HUES64 (cell line): ENCODE data around the gene UGDH.
"Not testable (repeated sequence)": the region's sequence is repeated elsewhere in the genome, so short reads cannot be mapped to it uniquely, and the experiment has no call there.

Experiments used
- H3K27ac ChIP-seq: 2 replicates; pipeline ENCODE4 v1.7.0; 2013; ENCODE audit warnings: low read depth, low read length, inconsistent platforms
- H3K27me3 ChIP-seq: 2 replicates; pipeline ENCODE4 v1.6.1; 2013; ENCODE audit warnings: mild to moderate bottlenecking, low read length; ENCODE audit not compliant: insufficient read depth
- H3K36me3 ChIP-seq: 2 replicates; pipeline ENCODE4 v1.6.1; 2013; ENCODE audit warnings: mild to moderate bottlenecking, low read length; ENCODE audit not compliant: insufficient read depth
- H3K4me1 ChIP-seq: 2 replicates; pipeline ENCODE4 v1.6.1; 2013; ENCODE audit warnings: mild to moderate bottlenecking, low read length, moderate library complexity; ENCODE audit not compliant: insufficient read depth
- H3K4me3 ChIP-seq: 2 replicates; pipeline ENCODE4 v1.5.1; 2013; ENCODE audit warnings: mild to moderate bottlenecking, low read length, moderate library complexity
- H3K9ac ChIP-seq: 2 replicates; pipeline ENCODE4 v1.6.1; 2013; ENCODE audit warnings: mild to moderate bottlenecking, low read depth, low read length
- H3K9me3 ChIP-seq: 2 replicates; pipeline ENCODE4 v1.6.1; 2013; ENCODE audit warnings: low read depth, low read length; ENCODE audit not compliant: insufficient read depth
- WGBS: fragments of 150-250, 120-280 bp; methylation state at CpG from one replicate; pipeline ENCODE4 v1.1.7; 2013; ENCODE audit warnings: missing lambda C conversion rate; 5-methylcytosine and 5-hydroxymethylcytosine counted together

UGDH gene

GRCh38 chr4:39464886-39465501, 62.2 kb downstream of the UGDH start:
- H3K9ac ChIP-seq = no peak overlapping the region
- H3K27ac ChIP-seq = no peak overlapping the region
- H3K36me3 ChIP-seq = peaks cover 81% of the 10 kb centered on the region
- no peak overlapping the region for H3K4me3 ChIP-seq
- 90% methylated on average over 2 of the region's 2 CpGs for WGBS
- no peaks in the 10 kb centered on the region for H3K9me3 ChIP-seq
- no peaks in the 10 kb centered on the region for H3K4me1 ChIP-seq
- H3K27me3 ChIP-seq = no peaks in the 10 kb centered on the region

GRCh38 chr4:39458505-39459300, 68.5 kb downstream of the UGDH start, which contains the start of the genes LIAS and RPL9:
Gene LIAS, plus strand, starts transcription at chr4:39459056. Its CDS starts 62 bp downstream, at chr4:39459118.
Gene RPL9, minus strand, starts transcription at chr4:39458922. Its CDS starts 483 bp downstream, at chr4:39458439.
- WGBS = under 1% methylated on average over 55 of the region's 55 CpGs
- Histone ChIP-seq H3K27ac (peak within 1 kb of the TSS; percentile 91), H3K4me3 (peak within 1 kb of the TSS; percentile 75), H3K36me3 (peaks cover 74% of the 10 kb centered on the region), H3K27me3 (no peaks in the 10 kb centered on the region), H3K4me1 (peaks cover 10% of the 10 kb centered on the region; the same call in 1 of the 2 replicates), H3K9me3 (no peaks in the 10 kb centered on the region), H3K9ac (peak within 1 kb of the TSS; percentile 99)

DNA sequence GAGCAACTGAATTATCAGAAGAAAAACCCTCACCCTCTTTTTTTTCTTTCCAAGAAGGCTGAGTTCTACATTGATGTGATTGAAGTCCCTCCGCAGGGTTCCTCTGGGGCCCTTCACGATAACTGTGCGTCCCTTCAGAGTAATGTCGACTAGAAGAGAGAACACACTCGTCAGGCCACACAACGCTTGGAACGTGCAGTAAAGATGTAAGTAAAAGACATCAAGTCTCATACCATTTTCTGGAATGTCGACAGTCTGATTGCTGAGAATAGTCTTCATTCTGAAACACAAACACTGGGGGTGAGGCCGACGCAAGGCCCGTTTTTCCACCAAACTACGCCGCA, 69.1 kb downstream of the UGDH start:
- peaks cover 10% of the 10 kb centered on the region; the same call in 1 of the 2 replicates for H3K4me1 ChIP-seq
- not testable (repeated sequence) for H3K9me3 ChIP-seq, H3K27me3 ChIP-seq
- peak overlapping the region; percentile 99 for H3K9ac ChIP-seq
- H3K36me3 ChIP-seq = peaks cover 74% of the 10 kb centered on the region
- 1% methylated on average over 13 of the region's 13 CpGs for whole genome bisulfite sequencing
- peak overlapping the region; percentile 91 for H3K27ac ChIP-seq
- peak overlapping the region; percentile 75 for H3K4me3 ChIP-seq

DNA sequence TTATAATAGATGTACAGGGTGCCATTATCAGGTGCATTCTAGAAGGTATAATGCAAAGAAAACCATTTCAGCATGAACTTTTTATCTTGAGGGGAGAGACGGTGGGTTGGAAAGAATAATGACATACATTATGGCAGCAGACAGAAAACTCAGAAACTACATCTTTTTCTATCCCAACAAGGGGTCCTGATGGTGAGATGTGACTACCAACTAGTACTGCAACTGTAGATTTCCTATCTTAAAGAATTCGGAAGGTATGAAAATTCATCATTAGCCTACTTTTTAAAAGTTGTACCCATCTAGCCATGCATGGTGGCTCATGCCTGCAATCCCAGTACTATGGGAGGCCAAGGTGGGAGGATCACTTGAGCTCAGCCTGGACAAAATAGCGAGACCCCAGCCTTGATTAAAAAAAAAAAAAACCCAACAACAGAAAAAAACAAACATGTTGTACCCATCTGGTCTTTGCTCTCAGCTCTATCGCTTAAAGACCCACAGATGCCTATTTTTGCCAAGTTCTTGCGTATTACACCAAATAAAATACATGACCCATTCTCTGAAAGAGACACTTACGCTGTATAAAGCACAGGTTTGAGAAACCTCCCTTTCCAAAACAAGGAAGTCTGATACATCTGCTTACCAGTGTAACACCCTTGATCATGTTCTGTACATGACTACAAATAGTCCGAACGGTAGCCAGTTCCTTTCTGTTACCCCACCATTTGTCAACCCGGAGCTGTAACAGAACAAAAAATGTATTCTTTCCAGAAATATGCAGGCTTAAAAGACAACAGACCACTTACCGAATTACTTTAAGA, 70.1 kb downstream of the UGDH start:
- Histone ChIP-seq H3K9me3 (no peaks in the 10 kb centered on the region), H3K36me3 (peaks cover 76% of the 10 kb centered on the region), H3K4me1 (peaks cover 10% of the 10 kb centered on the region; the same call in 1 of the 2 replicates), H3K27me3 (no peaks in the 10 kb centered on the region), H3K9ac (peak overlapping the region; percentile 99), H3K27ac (peak overlapping the region; percentile 91), H3K4me3 (peak overlapping the region; percentile 75)
- 86% methylated on average over 9 of the region's 10 CpGs for WGBS

DNA sequence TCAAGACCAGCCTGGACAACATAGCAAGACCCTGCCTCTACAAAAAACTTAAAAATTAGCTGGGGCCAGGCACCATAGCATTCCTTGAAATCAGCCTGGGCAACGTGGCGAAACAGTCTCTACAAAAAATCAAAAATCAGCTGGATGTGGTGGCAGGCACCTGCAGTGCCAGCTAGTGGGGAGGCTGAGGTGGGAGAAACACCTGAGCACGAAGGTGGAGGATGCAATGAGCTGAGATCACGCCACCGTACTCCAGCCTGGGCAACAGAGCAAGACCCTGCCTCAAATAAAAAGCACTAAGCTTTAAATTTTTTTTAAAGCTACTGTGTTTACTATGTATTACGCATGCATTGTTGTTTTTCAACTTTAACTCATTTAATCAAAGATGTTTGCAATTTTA, 71.8 kb downstream of the UGDH start:
- peaks cover 10% of the 10 kb centered on the region; the same call in 1 of the 2 replicates for H3K4me1 ChIP-seq
- peak overlapping the region; percentile 75; the same call in 1 of the 2 replicates for H3K4me3 ChIP-seq
- H3K9ac ChIP-seq = no peak overlapping the region; the same call in 1 of the 2 replicates
- H3K27ac ChIP-seq = no peak overlapping the region
- no peaks in the 10 kb centered on the region for H3K9me3 ChIP-seq
- H3K27me3 ChIP-seq = no peaks in the 10 kb centered on the region
- WGBS = 95% methylated on average over 6 of the region's 6 CpGs
- peaks cover 78% of the 10 kb centered on the region for H3K36me3 ChIP-seq

DNA sequence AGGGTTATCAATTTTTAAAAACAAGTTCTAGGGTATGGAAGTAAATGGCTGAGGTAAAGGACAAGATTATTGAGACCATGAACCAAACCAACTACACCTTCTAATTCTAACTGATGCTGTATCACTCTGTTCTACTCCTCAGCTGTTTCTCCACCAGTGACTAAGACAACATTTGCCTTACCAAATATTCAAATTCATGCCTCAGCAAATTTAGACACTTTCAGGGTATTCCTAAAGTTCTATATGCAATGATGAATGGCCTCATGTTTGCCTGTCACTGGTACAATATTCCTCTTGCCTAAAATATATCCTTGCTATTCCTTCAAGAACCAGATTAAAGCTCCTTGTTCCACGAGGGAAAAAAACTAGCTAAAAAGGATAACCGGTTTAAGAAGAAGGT, 73.5 kb downstream of the UGDH start:
- H3K36me3 ChIP-seq = peaks cover 88% of the 10 kb centered on the region
- 100% methylated on average over 2 of the region's 2 CpGs for WGBS

DNA sequence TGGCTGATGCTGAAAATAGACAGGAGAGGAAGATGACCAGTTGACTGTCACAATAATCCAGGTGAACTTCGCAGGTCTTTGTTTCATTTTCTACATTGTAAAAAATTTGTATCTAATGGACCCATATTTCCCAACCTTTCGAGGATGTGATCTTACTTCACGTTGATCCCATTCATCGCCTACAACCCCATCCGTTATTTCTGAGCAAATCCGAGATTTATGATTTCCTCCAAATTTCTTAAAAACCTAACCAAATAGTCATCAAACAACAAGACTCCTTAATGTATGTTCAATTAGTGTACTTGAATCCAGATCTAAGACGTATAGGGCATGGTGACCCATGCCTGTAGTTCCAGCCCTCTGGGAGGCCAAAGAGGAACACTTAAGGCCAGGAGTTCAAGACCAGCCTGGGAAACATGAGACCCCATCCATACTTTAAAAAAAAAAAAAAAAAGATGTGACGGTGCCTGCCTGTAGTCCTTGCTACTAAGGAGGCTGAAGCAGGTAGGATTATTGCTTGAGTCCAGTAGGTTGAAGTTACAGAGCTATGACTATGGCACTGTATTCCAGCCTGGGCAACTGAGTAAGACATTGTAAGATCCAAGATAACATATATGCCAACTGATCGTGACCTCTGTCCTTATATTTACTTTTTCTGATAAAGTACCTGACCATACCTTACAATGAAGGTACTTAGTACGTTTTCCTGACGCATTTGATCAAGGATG, 74.2 kb downstream of the UGDH start:
- H3K9ac ChIP-seq = no peak overlapping the region
- H3K36me3 ChIP-seq = peaks cover 85% of the 10 kb centered on the region
- no peak overlapping the region for H3K27ac ChIP-seq
- H3K27me3 ChIP-seq = no peaks in the 10 kb centered on the region
- WGBS = 94% methylated on average over 11 of the region's 11 CpGs
- peaks cover 10% of the 10 kb centered on the region; the same call in 1 of the 2 replicates for H3K4me1 ChIP-seq
- no peaks in the 10 kb centered on the region for H3K9me3 ChIP-seq
- no peak overlapping the region for H3K4me3 ChIP-seq

More for the DNA sequence above, 73.5 kb downstream of the UGDH start:
- Histone ChIP-seq H3K4me3 (no peak overlapping the region), H3K27ac (no peak overlapping the region), H3K9ac (no peak overlapping the region), H3K27me3 (no peaks in the 10 kb centered on the region), H3K4me1 (peaks cover 10% of the 10 kb centered on the region; the same call in 1 of the 2 replicates), H3K9me3 (no peaks in the 10 kb centered on the region)

DNA sequence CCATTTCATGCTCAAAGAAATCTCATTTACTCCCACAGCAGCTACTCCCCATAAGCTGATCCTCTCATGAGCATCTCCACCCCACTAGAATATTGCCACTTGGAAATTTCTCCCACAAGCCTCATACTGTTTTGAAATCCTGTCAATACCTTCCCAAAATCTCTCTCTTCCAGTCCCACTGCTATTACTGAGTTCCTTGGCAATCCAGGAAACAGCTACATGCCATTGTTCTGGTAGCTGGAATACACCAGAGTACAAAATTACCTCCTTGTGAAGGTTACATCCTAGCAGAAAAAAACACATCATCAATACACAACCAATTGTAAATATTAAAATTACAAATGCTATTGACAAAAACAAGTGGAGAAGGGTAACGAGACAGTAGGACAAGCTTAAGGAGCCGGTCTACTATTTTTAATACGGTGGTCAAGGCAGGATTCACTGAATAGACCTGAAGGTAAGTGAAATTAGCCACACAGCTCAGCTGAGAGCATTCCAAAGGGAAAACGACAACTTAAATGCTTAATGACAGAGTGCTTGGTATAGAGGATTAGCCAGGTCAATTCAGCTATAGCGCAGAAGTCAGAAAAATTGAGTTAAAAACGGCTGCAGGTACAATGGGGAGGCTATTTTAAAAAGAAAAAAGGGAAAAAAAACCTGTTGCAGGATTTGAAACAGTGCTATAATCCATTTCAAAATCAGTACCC, 74.9 kb downstream of the UGDH start:
- Histone ChIP-seq H3K9ac (no peak overlapping the region), H3K4me3 (no peak overlapping the region), H3K9me3 (no peaks in the 10 kb centered on the region), H3K4me1 (peaks cover 7% of the 10 kb centered on the region; the same call in 1 of the 2 replicates), H3K36me3 (peaks cover 78% of the 10 kb centered on the region), H3K27me3 (no peaks in the 10 kb centered on the region), H3K27ac (no peak overlapping the region)
- WGBS = 97% methylated on average over 6 of the region's 6 CpGs

GRCh38 chr4:39451423-39452023, 75.7 kb downstream of the UGDH start:
- no peak overlapping the region for H3K9ac ChIP-seq
- no peak overlapping the region for H3K4me3 ChIP-seq
- H3K36me3 ChIP-seq = peaks cover 70% of the 10 kb centered on the region
- no peaks in the 10 kb centered on the region for H3K27me3 ChIP-seq
- peaks cover under 1% of the 10 kb centered on the region; the same call in 1 of the 2 replicates for H3K4me1 ChIP-seq
- H3K27ac ChIP-seq = peak overlapping the region; percentile 47; the same call in 1 of the 2 replicates
- 94% methylated on average over 6 of the region's 6 CpGs for WGBS
- no peaks in the 10 kb centered on the region for H3K9me3 ChIP-seq
